Jurkat, Clone E6-1 (cell line): ENCODE data around the gene ZEB1.
"Not testable (repeated sequence)": the region's sequence is repeated elsewhere in the genome, so short reads cannot be mapped to it uniquely, and the experiment has no call there.

Experiments
- DNase-seq: peaks from one replicate; pipeline ENCODE4 v3.0.0-alpha.2; 2011; ENCODE audit warnings: low read depth, low spot score
- H3K4me3 ChIP-seq: 2 replicates; pipeline ENCODE4 v1.5.1; 2011; ENCODE audit warnings: mild to moderate bottlenecking, low read length, control low read depth, moderate library complexity

Gene ZEB1

GRCh38 chr10:31401287-31401686 lies 82.3 kb downstream of the ZEB1 start:
- H3K4me3 ChIP-seq: no peak overlapping the region
- no peak for DNase-seq

GRCh38 chr10:31404640-31405039 lies 85.6 kb downstream of the ZEB1 start:
- peak; percentile 8 for DNase-seq
- H3K4me3 ChIP-seq: no peak overlapping the region

GRCh38 chr10:31405829-31406228 lies 86.8 kb downstream of the ZEB1 start:
- DNase-seq, H3K4me3 ChIP-seq: not testable (repeated sequence)

- not testable (repeated sequence) for H3K4me3 ChIP-seq, DNase-seq
Observed at GRCh38 chr10:31412397-31412796, 93.4 kb downstream of the ZEB1 start.

GRCh38 chr10:31413325-31413724 lies 94.3 kb downstream of the ZEB1 start:
- no peak for DNase-seq
- H3K4me3 ChIP-seq: no peak overlapping the region

- DNase-seq: no peak
- H3K4me3 ChIP-seq: no peak overlapping the region
Observed at GRCh38 chr10:31418481-31418880, 99.5 kb downstream of the ZEB1 start.

GRCh38 chr10:31419394-31420063 lies 100.5 kb downstream of the ZEB1 start:
- no peak overlapping the region for H3K4me3 ChIP-seq
- no peak for DNase-seq

GRCh38 chr10:31421322-31421721 lies 102.3 kb downstream of the ZEB1 start:
- DNase-seq: no peak

GRCh38 chr10:31422634-31423033 lies 103.6 kb downstream of the ZEB1 start:
- no peak overlapping the region for H3K4me3 ChIP-seq
- no peak for DNase-seq

More at GRCh38 chr10:31421322-31421721, 102.3 kb downstream of the ZEB1 start:
- no peak overlapping the region for H3K4me3 ChIP-seq

- no peak for DNase-seq
- H3K4me3 ChIP-seq: no peak overlapping the region
Observed at GRCh38 chr10:31424473-31424872, 105.5 kb downstream of the ZEB1 start.

GRCh38 chr10:31426401-31426800 lies 107.4 kb downstream of the ZEB1 start:
- no peak for DNase-seq
- H3K4me3 ChIP-seq: no peak overlapping the region

- H3K4me3 ChIP-seq, DNase-seq: not testable (repeated sequence)
Observed at GRCh38 chr10:31427334-31427733, 108.3 kb downstream of the ZEB1 start.

- H3K4me3 ChIP-seq, DNase-seq: not testable (repeated sequence)
Observed at GRCh38 chr10:31428499-31428898, 109.5 kb downstream of the ZEB1 start.

- DNase-seq: no peak
- H3K4me3 ChIP-seq: no peak overlapping the region
Observed at GRCh38 chr10:31431021-31431420, 112.0 kb downstream of the ZEB1 start.

GRCh38 chr10:31437959-31438358 lies 118.9 kb downstream of the ZEB1 start:
- no peak for DNase-seq
- no peak overlapping the region for H3K4me3 ChIP-seq

GRCh38 chr10:31451766-31452165 lies 132.8 kb downstream of the ZEB1 start:
- H3K4me3 ChIP-seq: no peak overlapping the region
- DNase-seq: no peak

GRCh38 chr10:31456468-31456867 lies 137.5 kb downstream of the ZEB1 start:
- no peak overlapping the region for H3K4me3 ChIP-seq

GRCh38 chr10:31457858-31458257 lies 138.8 kb downstream of the ZEB1 start:
- DNase-seq: no peak
- no peak overlapping the region for H3K4me3 ChIP-seq

More at GRCh38 chr10:31456468-31456867, 137.5 kb downstream of the ZEB1 start:
- no peak for DNase-seq

- H3K4me3 ChIP-seq: no peak overlapping the region
- DNase-seq: no peak
Observed at GRCh38 chr10:31458974-31459373, 140.0 kb downstream of the ZEB1 start.

GRCh38 chr10:31460242-31460641 lies 141.2 kb downstream of the ZEB1 start:
- no peak overlapping the region for H3K4me3 ChIP-seq
- no peak for DNase-seq

GRCh38 chr10:31464552-31464951 lies 145.5 kb downstream of the ZEB1 start:
- DNase-seq: no peak
- H3K4me3 ChIP-seq: no peak overlapping the region
